Measurements from ENCODE around the gene TMEM144.

TMEM144 gene

GRCh38 chr4:158202481-158202880 is 7.8 kb upstream of the TMEM144 start (continued):
- TF ChIP-seq ZNF302 (tag by site-specific recombination; IDR thresholded peaks at IDR 0.05; ENCODE audit: low read depth): no peak

GRCh38 chr4:158203436-158203835 is 6.8 kb upstream of the TMEM144 start:
- no peaks in the 10 kb centered on the region for H3K36me3 ChIP-seq (ENCODE audit: control insufficient read depth in 2 of 2, insufficient read depth in 1 of 2, low read length in 2 of 2)
- H3K9me3 ChIP-seq (ENCODE audit: control insufficient read depth, insufficient read depth, low read depth, low read length): no peaks in the 10 kb centered on the region
- CTCF ChIA-PET: no interaction called here
- no peak overlapping the region for H3K4me3 ChIP-seq (ENCODE audit: low read depth, low read length)
- no peaks in the 10 kb centered on the region for H3K4me1 ChIP-seq (ENCODE audit: control insufficient read depth, insufficient read depth, low read length)
- H3K27ac ChIP-seq (ENCODE audit: extremely low read depth, low read depth, low read length): no peak overlapping the region
- TF ChIP-seq ZNF692 (tag by site-specific recombination; IDR thresholded peaks at IDR 0.05) (no peak), ZNF623 (tag by site-specific recombination; IDR thresholded peaks at IDR 0.05) (no peak), ZNF626 (tag by site-specific recombination; IDR thresholded peaks at IDR 0.05) (no peak), SCRT2 (tag by site-specific recombination; IDR thresholded peaks at IDR 0.05) (no peak), KLF9 (tag by site-specific recombination; IDR thresholded peaks at IDR 0.05; ENCODE audit: low read depth) (no peak), ZBTB20 (tag by site-specific recombination; IDR thresholded peaks at IDR 0.05) (no peak), ZNF292 (tag by site-specific recombination; IDR thresholded peaks at IDR 0.05; ENCODE audit: borderline replicate concordance, low read depth) (no peak), ZNF488 (tag by site-specific recombination; IDR thresholded peaks at IDR 0.05) (no peak), ZNF18 (tag by site-specific recombination; IDR thresholded peaks at IDR 0.05) (no peak), ZNF837 (tag by site-specific recombination; IDR thresholded peaks at IDR 0.05) (no peak), ZNF549 (tag by site-specific recombination; IDR thresholded peaks at IDR 0.05) (no peak), ZNF530 (tag by site-specific recombination; IDR thresholded peaks at IDR 0.05; ENCODE audit: low read depth) (no peak), SALL2 (tag by site-specific recombination; IDR thresholded peaks at IDR 0.05; ENCODE audit: borderline replicate concordance) (no peak), KLF8 (tag by site-specific recombination; IDR thresholded peaks at IDR 0.05) (no peak), ZNF585B (tag by site-specific recombination; IDR thresholded peaks at IDR 0.05) (no peak)
- TF ChIP-seq, protein P1, sequence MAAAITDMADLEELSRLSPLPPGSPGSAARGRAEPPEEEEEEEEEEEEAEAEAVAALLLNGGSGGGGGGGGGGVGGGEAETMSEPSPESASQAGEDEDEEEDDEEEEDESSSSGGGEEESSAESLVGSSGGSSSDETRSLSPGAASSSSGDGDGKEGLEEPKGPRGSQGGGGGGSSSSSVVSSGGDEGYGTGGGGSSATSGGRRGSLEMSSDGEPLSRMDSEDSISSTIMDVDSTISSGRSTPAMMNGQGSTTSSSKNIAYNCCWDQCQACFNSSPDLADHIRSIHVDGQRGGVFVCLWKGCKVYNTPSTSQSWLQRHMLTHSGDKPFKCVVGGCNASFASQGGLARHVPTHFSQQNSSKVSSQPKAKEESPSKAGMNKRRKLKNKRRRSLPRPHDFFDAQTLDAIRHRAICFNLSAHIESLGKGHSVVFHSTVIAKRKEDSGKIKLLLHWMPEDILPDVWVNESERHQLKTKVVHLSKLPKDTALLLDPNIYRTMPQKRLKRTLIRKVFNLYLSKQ (tag by site-specific recombination; IDR thresholded peaks at IDR 0.05; ENCODE audit: borderline replicate concordance): no peak
- TF ChIP-seq, protein P2, sequence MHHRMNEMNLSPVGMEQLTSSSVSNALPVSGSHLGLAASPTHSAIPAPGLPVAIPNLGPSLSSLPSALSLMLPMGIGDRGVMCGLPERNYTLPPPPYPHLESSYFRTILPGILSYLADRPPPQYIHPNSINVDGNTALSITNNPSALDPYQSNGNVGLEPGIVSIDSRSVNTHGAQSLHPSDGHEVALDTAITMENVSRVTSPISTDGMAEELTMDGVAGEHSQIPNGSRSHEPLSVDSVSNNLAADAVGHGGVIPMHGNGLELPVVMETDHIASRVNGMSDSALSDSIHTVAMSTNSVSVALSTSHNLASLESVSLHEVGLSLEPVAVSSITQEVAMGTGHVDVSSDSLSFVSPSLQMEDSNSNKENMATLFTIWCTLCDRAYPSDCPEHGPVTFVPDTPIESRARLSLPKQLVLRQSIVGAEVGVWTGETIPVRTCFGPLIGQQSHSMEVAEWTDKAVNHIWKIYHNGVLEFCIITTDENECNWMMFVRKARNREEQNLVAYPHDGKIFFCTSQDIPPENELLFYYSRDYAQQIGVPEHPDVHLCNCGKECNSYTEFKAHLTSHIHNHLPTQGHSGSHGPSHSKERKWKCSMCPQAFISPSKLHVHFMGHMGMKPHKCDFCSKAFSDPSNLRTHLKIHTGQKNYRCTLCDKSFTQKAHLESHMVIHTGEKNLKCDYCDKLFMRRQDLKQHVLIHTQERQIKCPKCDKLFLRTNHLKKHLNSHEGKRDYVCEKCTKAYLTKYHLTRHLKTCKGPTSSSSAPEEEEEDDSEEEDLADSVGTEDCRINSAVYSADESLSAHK (tag by site-specific recombination; IDR thresholded peaks at IDR 0.05): no peak
- TF ChIP-seq, protein P3, sequence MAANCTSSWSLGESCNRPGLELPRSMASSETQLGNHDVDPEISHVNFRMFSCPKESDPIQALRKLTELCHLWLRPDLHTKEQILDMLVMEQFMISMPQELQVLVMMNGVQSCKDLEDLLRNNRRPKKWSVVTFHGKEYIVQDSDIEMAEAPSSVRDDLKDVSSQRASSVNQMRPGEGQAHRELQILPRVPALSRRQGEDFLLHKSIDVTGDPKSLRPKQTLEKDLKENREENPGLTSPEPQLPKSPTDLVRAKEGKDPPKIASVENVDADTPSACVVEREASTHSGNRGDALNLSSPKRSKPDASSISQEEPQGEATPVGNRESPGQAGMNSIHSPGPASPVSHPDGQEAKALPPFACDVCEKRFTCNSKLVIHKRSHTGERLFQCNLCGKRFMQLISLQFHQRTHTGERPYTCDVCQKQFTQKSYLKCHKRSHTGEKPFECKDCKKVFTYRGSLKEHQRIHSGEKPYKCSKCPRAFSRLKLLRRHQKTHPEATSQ (tag by site-specific recombination; IDR thresholded peaks at IDR 0.05): no peak
- POLR2A ChIA-PET: no interaction called here
